HG02840 (cell line): Measurements from ENCODE around the gene ZNF217.
"Not testable (repeated sequence)": the region's sequence is repeated elsewhere in the genome, so short reads cannot be mapped to it uniquely, and the experiment has no call there.

Experiments used
- ATAC-seq: cut with Tn5 transposase; IDR thresholded peaks from one replicate; pipeline ENCODE4 v1.9.1; 2021; ENCODE audit warnings: mild to moderate bottlenecking, moderate library complexity, moderate number of reproducible peaks; ENCODE audit not compliant: unreplicated experiment, low FRiP score

The ZNF217 gene

DNA sequence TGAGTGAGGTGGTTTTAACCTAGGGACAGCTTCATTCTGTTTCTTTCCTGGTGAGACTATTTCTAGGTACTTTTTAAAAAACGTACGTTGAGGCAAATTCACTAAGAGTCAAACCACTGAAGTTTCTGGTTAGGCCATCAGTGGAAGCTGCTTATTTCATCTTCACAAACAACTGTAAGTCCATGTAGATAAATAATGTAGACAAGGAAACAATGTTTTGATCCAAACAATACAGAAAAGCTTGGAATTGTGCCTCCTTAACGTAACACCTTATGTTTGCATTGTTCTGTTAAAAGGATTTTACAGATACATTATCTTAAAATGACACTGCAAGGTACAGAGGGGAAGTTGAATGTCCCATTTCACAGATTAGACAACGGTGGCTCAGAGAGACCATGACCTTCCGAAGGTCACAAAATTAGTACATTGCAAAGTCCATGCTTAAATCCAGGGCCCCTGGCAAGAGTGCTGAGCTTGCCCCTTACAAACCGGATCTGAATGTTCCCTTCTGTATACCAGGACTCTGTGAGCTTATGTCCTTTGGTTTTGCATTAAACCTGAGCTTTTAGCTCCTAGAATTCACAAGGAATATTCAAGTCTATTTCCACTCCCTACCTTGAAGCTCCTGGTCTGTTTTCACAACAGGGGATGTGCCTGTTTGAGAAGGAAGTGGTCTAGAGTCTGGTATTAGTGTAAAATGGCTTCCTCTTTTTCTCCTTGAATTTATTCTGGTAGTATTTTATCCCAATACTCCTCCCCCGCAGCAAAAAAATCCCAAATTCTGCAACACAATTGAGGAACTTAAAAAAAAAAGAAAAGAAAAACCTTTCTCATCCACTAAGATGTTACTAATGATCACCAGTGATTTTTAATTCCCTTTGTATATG, 28.9 kb upstream of the ZNF217 start:
- ATAC-seq, result no peak

DNA sequence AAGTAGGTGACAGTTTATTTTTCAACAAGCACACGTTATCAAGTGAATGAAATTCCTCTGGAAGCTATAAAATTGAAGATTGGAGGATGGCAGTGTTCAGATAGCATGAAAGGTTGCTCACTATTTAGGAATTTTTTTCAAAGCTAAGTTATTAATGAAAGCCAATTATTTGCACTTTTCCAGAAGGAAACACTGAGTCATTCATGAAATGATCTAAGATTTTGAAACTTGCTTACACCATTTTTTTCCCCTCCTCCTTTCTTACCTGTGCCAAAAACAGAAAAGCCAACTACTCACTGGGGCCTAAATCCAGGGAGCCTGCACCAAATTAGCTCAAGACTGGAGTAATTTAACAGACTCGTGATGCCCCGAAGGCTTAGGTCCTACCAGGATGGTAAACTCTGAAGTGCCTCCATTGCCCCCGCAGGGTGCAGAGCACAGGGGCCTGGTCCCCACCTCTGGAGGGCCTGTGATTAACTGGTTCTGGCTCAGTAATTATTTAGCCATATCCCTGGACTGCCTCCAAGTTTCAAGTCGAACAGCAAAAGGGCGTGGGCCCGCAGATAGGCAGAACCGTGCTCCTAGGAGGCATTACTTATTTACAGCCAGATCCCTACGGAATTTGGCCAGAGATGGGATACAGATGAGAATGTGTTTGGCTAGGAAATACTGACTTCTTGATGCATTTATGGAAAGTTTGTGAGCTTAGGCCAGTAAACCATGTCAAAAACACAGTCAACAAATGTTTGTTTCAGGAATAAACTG, 28.0 kb upstream of the ZNF217 start:
- ATAC-seq, result no peak

DNA sequence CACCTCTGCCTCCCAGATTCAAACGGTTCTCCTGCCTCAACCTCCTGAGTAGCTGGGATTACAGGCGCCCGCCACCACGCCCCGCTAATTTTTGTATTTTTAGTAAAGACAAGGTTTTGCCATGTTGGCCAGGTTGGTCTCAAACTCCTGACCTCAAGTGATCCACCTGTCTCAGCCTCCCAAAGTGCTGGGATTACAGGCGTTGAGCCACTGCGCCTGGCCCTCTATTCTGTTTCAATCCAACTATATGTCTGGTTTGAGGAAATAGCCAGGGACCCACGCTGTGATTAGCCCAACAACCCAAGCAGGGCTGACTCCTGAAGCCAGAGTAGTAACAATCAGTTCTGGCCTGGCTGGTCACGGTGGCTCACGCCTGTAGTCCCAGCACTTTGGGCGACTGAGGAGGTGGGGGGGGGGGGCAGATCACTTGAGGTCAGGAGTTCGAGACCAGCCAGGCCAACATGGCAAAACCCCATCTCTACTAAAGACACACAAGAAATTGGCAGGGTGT, 24.9 kb upstream of the ZNF217 start:
- ATAC-seq, result not testable (repeated sequence)

DNA sequence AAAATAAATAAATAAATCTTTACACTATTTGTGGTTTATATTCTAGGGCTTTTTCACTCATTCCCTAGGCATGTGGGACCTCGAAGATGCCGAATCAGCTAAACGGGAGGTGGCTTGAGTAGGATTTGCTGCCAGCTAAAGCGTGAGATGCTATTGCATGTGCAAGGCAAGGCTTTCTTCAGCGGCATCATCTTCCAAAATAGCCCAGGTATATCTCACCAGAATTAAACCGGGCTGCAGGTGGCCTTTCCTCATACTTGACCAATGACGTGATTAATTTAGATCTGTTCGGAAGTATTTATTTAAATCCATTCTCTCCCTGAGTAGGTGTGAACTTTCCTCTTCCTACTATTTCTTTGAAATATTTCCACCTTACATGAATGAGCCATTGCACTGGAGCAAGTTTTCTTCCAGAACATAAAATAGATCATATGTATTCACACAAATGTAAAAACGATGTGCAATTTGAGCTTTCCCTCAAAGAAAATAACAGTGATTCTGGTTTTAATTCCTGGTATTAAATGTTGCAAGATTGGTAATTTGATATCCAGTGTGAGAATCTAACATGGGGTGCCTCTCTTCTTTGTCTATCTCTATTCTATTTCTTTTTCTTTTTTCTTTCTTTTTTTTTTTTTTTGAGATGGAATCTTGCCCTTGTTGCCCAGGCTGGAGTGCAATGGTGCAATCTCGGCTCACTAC, 24.3 kb upstream of the ZNF217 start:
- ATAC-seq, result no peak

DNA sequence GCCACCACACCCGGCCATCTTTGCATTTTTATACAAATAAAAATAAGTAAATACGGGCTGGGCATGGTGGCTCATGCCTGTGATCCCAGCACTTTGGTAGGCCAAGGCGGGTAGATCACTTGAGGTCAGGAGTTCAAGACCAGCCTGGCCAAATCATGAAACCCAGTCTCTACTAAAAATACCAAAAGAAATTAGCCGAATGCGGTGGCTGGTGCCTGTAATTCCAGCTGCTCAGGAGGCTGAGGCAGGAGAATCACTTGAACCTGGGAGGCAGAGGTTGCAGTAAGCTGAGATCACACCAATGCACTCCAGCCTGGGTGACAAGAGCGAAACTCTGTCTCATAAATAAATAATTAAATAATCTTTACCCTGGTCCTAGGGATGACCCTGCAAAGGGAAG, 22.9 kb upstream of the ZNF217 start:
- not testable (repeated sequence) for ATAC-seq

DNA sequence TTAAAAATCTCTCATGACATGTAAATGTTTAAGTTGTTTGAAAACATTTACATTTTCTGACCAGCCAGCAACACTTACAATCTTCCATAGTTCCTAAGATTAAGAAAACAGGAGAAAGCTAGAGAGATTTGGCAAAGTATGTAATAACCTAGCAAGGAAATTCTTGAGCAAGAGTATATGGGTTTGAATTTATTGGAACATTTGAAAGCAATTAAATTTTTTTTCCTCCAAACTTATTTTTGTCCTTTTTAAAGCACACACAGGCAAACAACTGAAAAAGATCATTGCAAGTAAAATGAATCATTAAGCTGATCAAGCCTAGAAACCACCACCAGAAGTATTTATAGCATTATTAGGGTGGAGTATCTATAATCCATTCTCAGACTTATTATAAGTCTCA, 20.1 kb upstream of the ZNF217 start:
- ATAC-seq, result no peak

DNA sequence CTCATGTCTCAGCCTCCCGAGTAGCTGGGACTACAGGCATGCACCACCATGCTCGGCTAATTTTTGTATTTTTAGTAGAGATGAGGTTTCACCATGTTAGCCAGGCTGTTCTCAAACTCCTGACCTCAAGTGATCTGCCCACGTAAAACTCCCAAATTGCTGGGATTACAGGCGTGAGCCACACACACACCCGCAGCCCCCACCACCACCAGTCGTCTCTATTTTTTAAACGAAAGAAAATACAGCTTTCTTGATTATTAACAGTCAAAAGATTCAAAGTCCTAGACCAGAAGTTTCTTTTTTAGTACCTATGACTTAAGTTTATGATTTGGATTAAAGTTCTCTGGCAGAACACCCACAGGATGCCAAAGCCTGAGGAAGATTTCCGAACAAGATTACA, 18.6 kb upstream of the ZNF217 start:
- ATAC-seq, result not testable (repeated sequence)

DNA sequence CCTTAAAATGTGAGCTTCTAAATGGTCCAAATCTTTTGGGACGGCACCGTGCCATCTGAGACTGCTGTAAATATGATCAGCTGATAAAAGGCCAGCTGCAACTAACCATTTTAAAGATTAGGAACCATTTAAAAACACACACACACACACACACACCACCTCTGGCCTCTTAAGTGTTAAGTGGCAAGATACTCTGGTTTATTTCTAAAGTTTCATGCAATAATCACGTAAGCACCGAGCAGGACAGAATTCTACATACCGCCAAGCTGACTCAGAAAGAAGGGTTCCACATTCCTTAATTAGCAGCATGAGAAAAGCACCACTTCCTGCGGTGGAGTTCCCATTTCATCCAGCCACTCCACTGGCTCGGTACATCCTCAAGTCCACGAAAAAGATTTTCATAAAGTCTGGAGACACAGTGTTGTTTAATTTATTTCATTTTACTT, 17.8 kb upstream of the ZNF217 start:
- ATAC-seq, result no peak

DNA sequence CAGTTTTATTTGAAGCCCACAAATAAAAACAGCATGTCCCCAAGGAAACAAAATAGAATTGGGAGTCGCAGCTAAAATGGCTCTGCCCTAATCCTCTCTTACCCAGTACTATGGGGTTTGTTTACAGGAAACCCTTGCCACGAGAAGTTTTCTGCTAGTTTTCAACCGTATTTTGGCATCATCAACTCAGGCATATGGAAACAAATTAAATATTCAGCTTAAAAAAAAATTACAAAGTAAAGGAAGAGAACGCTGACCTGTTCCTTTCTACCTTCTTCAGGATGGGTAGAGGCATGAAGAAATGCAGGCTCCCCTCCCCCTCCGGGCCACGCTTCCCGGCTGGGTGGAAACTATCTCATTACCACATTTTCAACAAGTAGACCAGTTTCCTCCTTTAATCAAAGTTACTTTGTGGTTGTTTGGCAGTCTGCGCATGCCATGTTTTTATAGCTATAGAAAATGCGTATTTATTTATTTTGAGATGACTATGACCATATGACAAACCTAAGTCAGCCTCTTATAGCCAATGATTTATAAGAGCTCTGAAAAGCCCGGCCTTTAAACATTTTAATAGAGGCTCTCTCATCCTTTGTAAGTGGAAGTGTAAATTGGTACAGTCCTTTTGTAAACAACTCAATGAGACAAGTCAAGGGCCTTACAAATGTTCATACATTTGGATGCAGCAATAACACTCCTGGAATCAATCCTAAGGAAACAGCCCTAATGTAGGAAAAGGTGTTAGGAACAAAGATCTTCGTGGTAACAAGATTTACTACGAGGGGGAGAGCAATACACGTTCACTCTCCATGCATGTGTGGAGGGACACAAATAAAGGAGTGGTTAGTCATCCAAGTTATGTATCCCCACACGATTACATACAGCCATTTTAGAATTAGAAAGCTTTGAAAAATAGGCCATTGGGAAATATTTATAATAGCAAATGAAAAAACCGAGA, 16.1 kb upstream of the ZNF217 start:
- no peak for ATAC-seq

DNA sequence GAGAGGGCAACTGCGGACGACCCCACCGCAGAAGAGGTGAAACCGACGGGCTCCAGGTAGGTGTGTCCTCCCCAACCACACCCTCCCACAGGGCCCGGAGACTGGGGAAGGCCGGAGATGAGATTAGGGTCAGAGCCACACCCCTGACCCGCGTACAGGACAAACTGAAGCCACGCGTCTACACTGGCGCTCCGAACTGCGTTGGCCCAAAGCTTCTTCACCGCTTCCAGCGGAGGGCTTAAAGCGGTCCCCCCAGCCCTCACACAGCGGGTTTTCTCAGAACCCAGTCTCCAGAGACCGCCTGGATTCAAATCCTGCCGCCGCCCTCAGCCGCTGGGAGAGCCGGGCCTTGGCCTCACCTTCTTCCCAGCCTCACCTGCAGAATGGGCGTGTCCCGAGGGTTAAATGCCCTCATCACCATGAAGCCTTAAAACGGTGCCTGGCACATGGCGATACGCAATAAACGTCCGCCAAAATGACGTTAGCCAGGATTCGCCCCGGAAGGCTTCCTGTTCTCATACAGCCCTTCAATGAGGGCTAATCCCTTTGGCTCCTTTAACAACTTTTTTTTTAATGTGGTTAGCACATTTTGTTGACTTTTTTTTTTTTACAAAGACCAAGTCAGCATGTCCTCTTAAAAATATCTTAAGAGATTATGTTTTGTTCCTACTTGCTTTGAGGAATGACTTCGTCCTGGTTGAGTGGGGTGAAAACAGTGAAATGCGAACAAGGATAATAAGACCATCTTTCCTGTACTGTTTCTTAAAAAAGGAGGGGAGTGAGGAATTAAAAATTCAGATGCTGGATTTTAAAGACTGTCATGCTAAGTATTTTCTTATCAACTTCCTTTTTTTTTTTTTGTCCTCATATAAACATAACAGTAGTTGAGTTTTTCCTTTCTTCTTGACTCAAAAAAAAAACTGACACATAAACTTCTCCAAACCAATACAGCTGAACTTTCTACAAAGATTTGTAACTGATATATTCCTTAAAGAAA, 15.1 kb upstream of the ZNF217 start:
- ATAC-seq, result no peak

DNA sequence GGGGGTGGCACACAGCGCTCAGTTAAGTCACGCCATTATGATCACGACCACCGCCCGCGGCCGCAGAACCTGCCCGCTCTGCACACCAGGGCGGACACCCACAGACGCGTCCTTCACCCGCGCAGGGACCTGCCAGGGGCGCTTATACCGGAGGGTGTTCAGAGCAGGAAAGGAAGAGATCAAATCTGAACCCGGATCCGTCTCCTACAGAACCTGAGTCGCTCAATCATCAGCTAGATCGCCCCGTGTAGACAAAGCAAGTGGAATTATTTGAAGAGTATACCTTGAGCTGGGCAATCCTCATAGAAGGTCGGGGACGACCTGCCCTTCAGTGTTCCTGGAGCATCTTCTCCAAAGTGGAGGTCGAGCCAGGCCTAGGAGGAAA, 14.4 kb upstream of the ZNF217 start:
- ATAC-seq, result no peak

DNA sequence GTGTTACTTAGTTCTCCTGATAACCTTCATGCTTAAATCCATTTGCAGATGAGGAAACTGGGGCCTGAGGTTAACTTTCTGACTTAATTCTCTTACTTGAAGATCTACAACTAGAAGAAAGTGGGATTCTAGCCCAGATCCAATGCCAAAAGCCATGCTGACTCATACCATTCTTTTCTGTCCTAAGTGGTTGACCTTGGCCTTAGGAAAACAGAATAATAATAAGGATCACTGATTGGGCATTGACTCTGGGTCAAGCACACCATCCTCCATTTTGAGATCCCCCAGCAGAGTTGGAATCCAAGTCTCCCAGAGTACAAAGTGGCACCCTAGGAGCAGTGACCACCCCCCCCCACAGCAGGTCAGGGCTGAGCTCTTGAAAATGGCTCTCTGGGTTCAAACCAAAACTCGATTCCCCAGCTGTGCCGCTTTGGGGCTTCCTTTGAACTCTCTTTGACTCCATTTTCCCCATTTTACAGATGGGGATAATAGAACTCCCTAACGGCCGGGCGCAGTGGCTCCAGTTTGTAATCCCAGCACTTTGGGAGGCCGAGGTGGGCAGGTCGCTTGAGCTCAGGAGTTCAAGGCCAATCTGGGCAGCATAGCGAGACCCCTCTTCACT, 12.8 kb upstream of the ZNF217 start:
- ATAC-seq, result no peak

DNA sequence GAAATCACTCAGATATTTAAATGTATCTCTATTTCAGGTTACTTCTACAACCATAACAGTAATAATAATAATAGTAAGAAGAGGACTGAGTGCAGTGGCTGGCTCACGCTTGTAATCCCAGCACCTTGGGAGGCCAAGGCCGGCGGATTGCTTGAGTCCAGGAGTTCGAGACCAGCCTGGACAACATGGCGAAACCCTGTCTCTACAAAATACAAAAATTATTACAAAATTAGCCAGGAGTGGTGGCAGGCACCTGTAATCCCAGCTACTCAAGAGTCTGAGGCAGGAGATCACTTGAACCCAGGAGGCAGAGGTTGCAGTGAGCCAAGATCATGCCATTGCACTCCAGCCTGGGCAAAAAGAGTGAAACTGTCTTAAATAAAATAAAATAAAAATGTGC, 11.8 kb upstream of the ZNF217 start:
- ATAC-seq, result not testable (repeated sequence)

DNA sequence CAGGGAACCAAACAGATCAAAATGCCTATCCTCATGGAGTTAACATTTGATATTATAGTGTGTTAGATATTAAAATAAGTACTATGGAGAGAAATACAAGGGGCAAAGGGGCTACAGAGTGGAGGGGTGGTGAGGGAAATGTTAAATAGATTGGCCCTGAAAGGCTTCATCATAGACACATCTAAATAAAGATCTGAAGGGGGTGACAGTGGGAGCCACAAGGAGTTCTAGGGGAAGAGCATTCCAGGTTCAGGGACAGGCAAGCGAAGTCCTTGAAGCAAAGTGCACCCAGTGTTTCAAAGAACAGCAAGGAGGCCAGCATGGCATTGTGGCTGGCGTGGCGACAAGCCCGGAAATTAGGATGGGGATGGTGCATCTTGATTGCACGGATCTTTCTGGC, 11.2 kb upstream of the ZNF217 start:
- ATAC-seq, result not testable (repeated sequence)

DNA sequence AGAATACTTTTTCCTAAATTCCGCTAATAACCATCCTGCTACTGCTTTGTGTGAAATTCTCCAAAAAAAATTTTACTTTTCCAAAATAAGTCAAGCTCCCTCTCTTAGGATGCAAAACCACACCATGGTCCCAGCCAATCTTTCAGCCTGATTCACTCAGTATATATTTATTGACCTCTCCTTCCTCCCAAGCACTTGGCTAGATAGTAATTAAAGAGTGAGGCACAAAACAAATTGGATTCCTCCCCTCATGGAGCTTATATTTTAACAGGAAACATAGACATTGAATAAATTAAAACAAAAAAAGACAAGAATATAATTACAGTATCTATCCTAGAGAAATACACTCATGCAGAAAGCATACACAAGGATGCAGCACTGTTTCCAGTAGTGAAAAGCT, 9.0 kb upstream of the ZNF217 start:
- no peak for ATAC-seq

DNA sequence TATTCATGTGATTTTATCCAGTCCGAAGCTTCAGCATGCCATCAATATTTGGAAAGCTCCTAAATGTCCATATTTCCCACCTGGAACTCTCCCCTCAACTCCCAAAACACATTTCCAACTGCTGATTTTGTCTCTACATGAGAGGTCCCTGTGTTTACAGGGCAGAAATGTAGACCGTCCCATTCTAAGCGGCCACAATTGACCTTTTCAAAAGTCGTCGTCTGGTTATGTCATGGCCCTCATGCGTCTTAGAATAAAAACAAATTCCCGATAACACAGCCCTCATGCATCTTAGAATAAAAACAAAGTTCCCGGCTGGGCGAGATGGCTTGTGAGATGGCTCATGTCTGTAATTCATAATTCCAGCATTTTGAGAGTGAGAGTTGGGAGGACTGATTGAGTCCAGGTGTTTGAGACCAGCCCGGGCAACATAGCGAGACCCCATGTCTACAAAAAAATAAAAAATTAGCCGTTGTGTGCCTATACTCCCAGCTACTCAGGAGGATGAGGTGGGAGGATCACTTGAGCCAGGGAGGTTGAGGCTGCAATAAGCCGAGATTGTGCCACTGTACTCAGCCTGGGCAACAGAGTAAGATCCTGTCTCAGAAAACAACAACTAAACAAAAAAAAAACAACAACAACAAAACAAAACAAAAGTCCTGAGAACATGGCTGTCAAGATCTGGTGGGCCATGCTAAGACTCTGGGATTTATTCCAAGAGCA, 6.4 kb upstream of the ZNF217 start:
- ATAC-seq, result no peak

DNA sequence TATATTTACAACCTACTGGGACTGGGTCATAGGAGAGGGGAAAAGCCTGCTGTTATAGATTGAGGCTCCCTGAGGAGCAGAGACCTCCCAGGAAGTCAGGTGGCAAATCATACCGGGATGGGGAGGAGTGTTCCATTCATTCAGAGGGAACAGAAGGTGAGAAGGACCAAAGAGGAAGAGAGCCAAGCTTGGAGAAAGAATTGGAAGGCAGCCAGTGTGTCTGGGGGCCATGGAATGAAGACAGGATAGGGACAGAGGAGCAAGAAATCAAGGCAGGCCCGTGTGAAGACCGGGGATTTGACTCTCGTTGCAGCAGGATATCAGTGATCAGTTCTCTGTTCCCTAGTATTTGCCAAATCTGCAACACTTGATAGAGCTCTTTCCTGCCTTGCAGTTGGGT, 5.7 kb upstream of the ZNF217 start:
- no peak for ATAC-seq

DNA sequence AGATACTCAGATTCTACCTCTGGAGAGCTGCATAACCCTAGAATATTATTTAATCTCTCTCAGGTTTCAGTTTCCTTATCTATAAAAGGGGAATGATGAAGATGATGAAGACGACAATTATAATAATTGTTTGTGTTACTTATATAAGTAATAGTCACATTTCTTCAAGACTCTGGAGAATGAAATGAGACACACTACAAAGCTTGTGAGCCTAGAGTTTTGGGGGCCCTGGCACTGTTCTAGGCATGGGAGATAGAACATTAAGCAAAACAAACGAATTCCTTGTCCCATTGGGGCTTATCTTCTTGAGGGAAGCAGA, 5.4 kb upstream of the ZNF217 start:
- ATAC-seq, result no peak
